ENCODE results near the gene PI16.
"Not testable (repeated sequence)": the region's sequence is repeated elsewhere in the genome, so short reads cannot be mapped to it uniquely, and the experiment has no call there.

The PI16 gene

DNA sequence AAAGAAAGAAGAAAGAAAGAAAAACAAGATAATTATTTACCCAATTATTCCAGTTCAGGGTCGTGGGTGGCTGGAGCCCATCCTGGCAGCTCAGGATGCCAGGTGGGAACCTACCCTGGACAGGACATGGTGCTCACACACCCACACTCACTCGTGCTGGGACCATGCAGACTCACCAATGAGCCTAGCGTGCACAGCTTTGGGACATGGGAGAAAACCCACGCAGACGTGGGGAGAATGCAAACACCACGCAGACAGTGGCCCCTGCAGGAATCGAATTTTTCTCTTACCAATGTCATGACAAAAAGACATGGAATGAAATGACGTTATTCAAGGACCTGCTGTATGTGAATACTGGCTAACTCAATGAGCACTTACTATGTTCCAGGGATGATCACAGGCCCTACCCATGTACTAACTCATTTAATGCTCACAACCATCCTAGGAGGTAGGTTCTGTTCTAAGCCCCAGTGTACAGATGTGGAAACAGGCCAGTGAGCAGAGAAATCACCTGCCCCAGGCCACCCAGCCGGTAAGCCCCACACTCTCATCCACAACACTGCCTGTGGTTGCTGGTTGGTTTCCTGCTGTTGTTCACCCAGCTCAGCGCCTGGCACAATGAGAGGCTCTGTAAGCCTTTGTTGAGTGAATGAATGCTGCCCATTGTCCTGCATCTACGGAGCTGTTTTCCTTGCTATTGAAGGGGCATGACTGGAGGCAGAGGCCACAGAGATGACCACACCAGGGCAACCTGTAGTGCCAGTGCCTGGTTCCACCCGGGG lies 6.8 kb upstream of the PI16 start:
- Histone ChIP-seq H3K18ac (ENCODE audit: low read length) (no peak overlapping the region), H2BK12ac (ENCODE audit: low read length) (no peak overlapping the region), H3K23ac (ENCODE audit: low read length) (no peak overlapping the region), H2BK120ac (ENCODE audit: insufficient read depth, low read length, poor library complexity) (no peak overlapping the region), H3K9ac (ENCODE audit: low read length) (no peak overlapping the region), H4K91ac (ENCODE audit: low read depth, low read length) (no peak overlapping the region), H3K4me2 (ENCODE audit: low read length) (no peak overlapping the region), H3K4me3 (ENCODE audit: low read depth, low read length) (no peak overlapping the region), H2AFZ (ENCODE audit: insufficient read depth, low read length, poor library complexity) (no peak overlapping the region), H3K14ac (ENCODE audit: low read length) (no peak overlapping the region), H4K12ac (ENCODE audit: low read depth, low read length) (no peak overlapping the region), H2BK5ac (ENCODE audit: low read depth, low read length, poor library complexity) (no peak overlapping the region), H3K9me3 (ENCODE audit: insufficient read depth, low read depth, low read length) (no peaks in the 10 kb centered on the region), H3K4me1 (ENCODE audit: control insufficient read depth in 1 of 2, insufficient read depth in 2 of 2, low read length in 2 of 2) (no peaks in the 10 kb centered on the region), H2AK5ac (ENCODE audit: low read length) (no peak overlapping the region), H4K8ac (ENCODE audit: low read depth, low read length) (no peak overlapping the region), H3K27ac (ENCODE audit: low read depth, low read length) (no peak overlapping the region), H3K79me2 (ENCODE audit: control insufficient read depth, insufficient read depth, low read length, poor library complexity) (no peaks in the 10 kb centered on the region), H3K27me3 (ENCODE audit: insufficient read depth, low read length) (no peaks in the 10 kb centered on the region), H3K4ac (ENCODE audit: low read depth, low read length) (no peak overlapping the region), H3K36me3 (ENCODE audit: control insufficient read depth in 1 of 2, insufficient read depth in 2 of 2, low read length in 2 of 2) (no peaks in the 10 kb centered on the region), H3K79me1 (ENCODE audit: low read length) (no peaks in the 10 kb centered on the region)
- DNase-seq: no peak
- WGBS (ENCODE audit: extremely low coverage, insufficient coverage, insufficient read length): no CpG with 5 or more reads among the region's 12 CpGs

GRCh38 chr6:36949076-36949475 lies 5.5 kb upstream of the PI16 start:
- not testable (repeated sequence) for H2BK12ac ChIP-seq (ENCODE audit: low read length); H3K4me3 ChIP-seq (ENCODE audit: low read depth, low read length)

GRCh38 chr6:36949636-36950035 lies 4.9 kb upstream of the PI16 start:
- Histone ChIP-seq H3K4me2 (ENCODE audit: low read length) (no peak overlapping the region), H3K27me3 (ENCODE audit: insufficient read depth, low read length) (no peaks in the 10 kb centered on the region), H3K4me1 (ENCODE audit: control insufficient read depth in 1 of 2, insufficient read depth in 2 of 2, low read length in 2 of 2) (no peaks in the 10 kb centered on the region), H3K9ac (ENCODE audit: low read length) (no peak overlapping the region), H4K12ac (ENCODE audit: low read depth, low read length) (no peak overlapping the region), H3K4ac (ENCODE audit: low read depth, low read length) (no peak overlapping the region), H2AFZ (ENCODE audit: insufficient read depth, low read length, poor library complexity) (no peak overlapping the region), H3K27ac (ENCODE audit: low read depth, low read length) (no peak overlapping the region), H2BK12ac (ENCODE audit: low read length) (no peak overlapping the region), H3K23ac (ENCODE audit: low read length) (no peak overlapping the region), H3K79me1 (ENCODE audit: low read length) (no peaks in the 10 kb centered on the region), H2BK5ac (ENCODE audit: low read depth, low read length, poor library complexity) (no peak overlapping the region), H3K36me3 (ENCODE audit: control insufficient read depth in 1 of 2, insufficient read depth in 2 of 2, low read length in 2 of 2) (no peaks in the 10 kb centered on the region), H4K91ac (ENCODE audit: low read depth, low read length) (no peak overlapping the region), H3K18ac (ENCODE audit: low read length) (no peak overlapping the region), H2BK120ac (ENCODE audit: insufficient read depth, low read length, poor library complexity) (no peak overlapping the region), H4K8ac (ENCODE audit: low read depth, low read length) (no peak overlapping the region), H2AK5ac (ENCODE audit: low read length) (no peak overlapping the region), H3K79me2 (ENCODE audit: control insufficient read depth, insufficient read depth, low read length, poor library complexity) (no peaks in the 10 kb centered on the region), H3K14ac (ENCODE audit: low read length) (no peak overlapping the region), H3K9me3 (ENCODE audit: insufficient read depth, low read depth, low read length) (no peaks in the 10 kb centered on the region), H3K4me3 (ENCODE audit: low read depth, low read length) (no peak overlapping the region)
- no CpG with 5 or more reads among the region's 3 CpGs for WGBS (ENCODE audit: extremely low coverage, insufficient coverage, insufficient read length)
- DNase-seq: no peak

More at GRCh38 chr6:36949076-36949475, 5.5 kb upstream of the PI16 start:
- not testable (repeated sequence) for H3K23ac ChIP-seq (ENCODE audit: low read length); H3K27me3 ChIP-seq (ENCODE audit: insufficient read depth, low read length); H4K91ac ChIP-seq (ENCODE audit: low read depth, low read length); H3K36me3 ChIP-seq (ENCODE audit: control insufficient read depth in 1 of 2, insufficient read depth in 2 of 2, low read length in 2 of 2); H3K18ac ChIP-seq (ENCODE audit: low read length); DNase-seq; H3K27ac ChIP-seq (ENCODE audit: low read depth, low read length); H2BK5ac ChIP-seq (ENCODE audit: low read depth, low read length, poor library complexity); H3K4me1 ChIP-seq (ENCODE audit: control insufficient read depth in 1 of 2, insufficient read depth in 2 of 2, low read length in 2 of 2); H3K4ac ChIP-seq (ENCODE audit: low read depth, low read length); H3K79me2 ChIP-seq (ENCODE audit: control insufficient read depth, insufficient read depth, low read length, poor library complexity); H2AK5ac ChIP-seq (ENCODE audit: low read length); H3K9ac ChIP-seq (ENCODE audit: low read length); H3K14ac ChIP-seq (ENCODE audit: low read length); H4K8ac ChIP-seq (ENCODE audit: low read depth, low read length); H2BK120ac ChIP-seq (ENCODE audit: insufficient read depth, low read length, poor library complexity); H4K12ac ChIP-seq (ENCODE audit: low read depth, low read length); H2AFZ ChIP-seq (ENCODE audit: insufficient read depth, low read length, poor library complexity); H3K4me2 ChIP-seq (ENCODE audit: low read length); H3K79me1 ChIP-seq (ENCODE audit: low read length); H3K9me3 ChIP-seq (ENCODE audit: insufficient read depth, low read depth, low read length)
- WGBS (ENCODE audit: extremely low coverage, insufficient coverage, insufficient read length): no CpG with 5 or more reads among the region's 9 CpGs

- H2BK120ac ChIP-seq (ENCODE audit: insufficient read depth, low read length, poor library complexity): no peak overlapping the region
- no peak overlapping the region for H4K8ac ChIP-seq (ENCODE audit: low read depth, low read length)
- H3K27me3 ChIP-seq (ENCODE audit: insufficient read depth, low read length): no peaks in the 10 kb centered on the region
- no peak overlapping the region for H3K18ac ChIP-seq (ENCODE audit: low read length)
- no peak overlapping the region for H4K91ac ChIP-seq (ENCODE audit: low read depth, low read length)
- no peaks in the 10 kb centered on the region for H3K79me2 ChIP-seq (ENCODE audit: control insufficient read depth, insufficient read depth, low read length, poor library complexity)
- WGBS (ENCODE audit: extremely low coverage, insufficient coverage, insufficient read length): no CpG with 5 or more reads among the region's 1 CpG
- no peak overlapping the region for H3K4ac ChIP-seq (ENCODE audit: low read depth, low read length)
- H3K4me2 ChIP-seq (ENCODE audit: low read length): no peak overlapping the region
- no peaks in the 10 kb centered on the region for H3K79me1 ChIP-seq (ENCODE audit: low read length)
- no peak overlapping the region for H2BK12ac ChIP-seq (ENCODE audit: low read length)
- no peak overlapping the region for H3K14ac ChIP-seq (ENCODE audit: low read length)
- no peak for DNase-seq
- no peaks in the 10 kb centered on the region for H3K36me3 ChIP-seq (ENCODE audit: control insufficient read depth in 1 of 2, insufficient read depth in 2 of 2, low read length in 2 of 2)
- H3K9ac ChIP-seq (ENCODE audit: low read length): no peak overlapping the region
- no peak overlapping the region for H2AFZ ChIP-seq (ENCODE audit: insufficient read depth, low read length, poor library complexity)
- H3K27ac ChIP-seq (ENCODE audit: low read depth, low read length): no peak overlapping the region
- H2AK5ac ChIP-seq (ENCODE audit: low read length): no peak overlapping the region
- H3K4me3 ChIP-seq (ENCODE audit: low read depth, low read length): no peak overlapping the region
- no peaks in the 10 kb centered on the region for H3K9me3 ChIP-seq (ENCODE audit: insufficient read depth, low read depth, low read length)
- H3K4me1 ChIP-seq (ENCODE audit: control insufficient read depth in 1 of 2, insufficient read depth in 2 of 2, low read length in 2 of 2): no peaks in the 10 kb centered on the region
- no peak overlapping the region for H2BK5ac ChIP-seq (ENCODE audit: low read depth, low read length, poor library complexity)
- H4K12ac ChIP-seq (ENCODE audit: low read depth, low read length): no peak overlapping the region
- no peak overlapping the region for H3K23ac ChIP-seq (ENCODE audit: low read length)
These were observed 642 bp upstream of the PI16 start for GRCh38 chr6:36953931-36954261.
